ENCODE data around the gene POU3F1. TPM values are rescaled to one million over a fixed set of nuclear protein-coding genes. Genes with fewer than 3 reads are reported as not detected.

POU3F1 gene
- total RNA-seq, 1 experiment from 2014 or later, result not detected

DNA sequence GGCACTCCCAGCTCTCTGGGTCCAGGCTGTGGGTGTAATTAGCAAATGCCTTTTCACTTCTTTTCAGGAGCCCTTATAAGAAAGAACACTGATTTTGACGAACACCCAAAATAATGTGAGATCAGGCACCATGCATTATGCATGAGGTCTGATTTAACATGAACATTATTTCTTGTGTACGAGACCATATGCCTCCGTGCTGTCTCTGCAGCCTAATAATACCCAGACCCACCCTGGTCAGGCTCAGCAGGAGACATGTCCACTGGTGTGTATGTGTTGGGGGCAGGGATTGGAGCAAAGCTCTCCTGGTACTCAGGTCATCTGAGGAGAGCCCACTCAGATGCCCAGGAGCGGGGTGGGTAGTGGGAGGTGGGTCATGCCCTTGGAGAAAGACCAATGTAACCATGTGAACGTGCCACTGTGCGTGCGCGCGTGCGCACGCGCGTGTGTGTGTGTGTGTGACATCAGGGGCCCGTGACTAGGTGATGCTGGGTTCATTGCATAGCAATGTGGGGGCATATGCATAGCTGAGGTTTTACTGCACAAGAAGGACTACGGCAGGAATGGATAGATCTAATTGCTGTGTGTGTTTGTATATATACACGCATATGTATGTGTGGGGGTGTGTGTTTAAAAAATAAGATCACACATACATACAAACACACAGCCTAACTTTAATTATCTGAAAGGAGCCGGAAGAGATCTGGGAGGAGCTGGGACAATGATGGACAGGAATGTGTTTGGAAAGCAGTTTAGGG is 7.1 kb downstream of the POU3F1 start:
- BruUV-seq (replicated peaks), result no TSS peak
- no peak overlapping the region for H3K4me3 ChIP-seq (ENCODE audit: low read depth, low read length)
- Mint-ChIP-seq H3K9me3 (ENCODE audit: unreplicated experiment) (no peaks in the 10 kb centered on the region), H3K36me3 (ENCODE audit: insufficient read depth, unreplicated experiment) (no peaks in the 10 kb centered on the region), H3K4me1 (ENCODE audit: low read depth, unreplicated experiment) (no peaks in the 10 kb centered on the region), H3K4me3 (ENCODE audit: unreplicated experiment) (no peak overlapping the region), H3K27me3 (ENCODE audit: insufficient read depth, unreplicated experiment) (peaks cover 16% of the 10 kb centered on the region), H3K27ac (ENCODE audit: unreplicated experiment) (no peak overlapping the region)
- H3K36me3 ChIP-seq (ENCODE audit: control insufficient read depth, insufficient read depth, low read length), result no peaks in the 10 kb centered on the region
- no peak for DNase-seq
- intact Hi-C loops (cut with micrococcal nuclease; ENCODE audit: unreplicated experiment), result no loop called here
- H3K27me3 ChIP-seq (replicated peaks; ENCODE audit: control insufficient read depth, insufficient read depth, low read length), result no peaks in the 10 kb centered on the region
- TF ChIP-seq, protein P1, sequence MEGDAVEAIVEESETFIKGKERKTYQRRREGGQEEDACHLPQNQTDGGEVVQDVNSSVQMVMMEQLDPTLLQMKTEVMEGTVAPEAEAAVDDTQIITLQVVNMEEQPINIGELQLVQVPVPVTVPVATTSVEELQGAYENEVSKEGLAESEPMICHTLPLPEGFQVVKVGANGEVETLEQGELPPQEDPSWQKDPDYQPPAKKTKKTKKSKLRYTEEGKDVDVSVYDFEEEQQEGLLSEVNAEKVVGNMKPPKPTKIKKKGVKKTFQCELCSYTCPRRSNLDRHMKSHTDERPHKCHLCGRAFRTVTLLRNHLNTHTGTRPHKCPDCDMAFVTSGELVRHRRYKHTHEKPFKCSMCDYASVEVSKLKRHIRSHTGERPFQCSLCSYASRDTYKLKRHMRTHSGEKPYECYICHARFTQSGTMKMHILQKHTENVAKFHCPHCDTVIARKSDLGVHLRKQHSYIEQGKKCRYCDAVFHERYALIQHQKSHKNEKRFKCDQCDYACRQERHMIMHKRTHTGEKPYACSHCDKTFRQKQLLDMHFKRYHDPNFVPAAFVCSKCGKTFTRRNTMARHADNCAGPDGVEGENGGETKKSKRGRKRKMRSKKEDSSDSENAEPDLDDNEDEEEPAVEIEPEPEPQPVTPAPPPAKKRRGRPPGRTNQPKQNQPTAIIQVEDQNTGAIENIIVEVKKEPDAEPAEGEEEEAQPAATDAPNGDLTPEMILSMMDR (IDR thresholded peaks at IDR 0.05; ENCODE audit: insufficient read depth in 1 of 2, low read depth in 1 of 2, low read length in 1 of 2, severe bottlenecking in 1 of 2, unreplicated experiment in 1 of 2), result no peak
- no peaks in the 10 kb centered on the region for H3K4me1 ChIP-seq
- ChIA-PET CTCF (no interaction called here), POLR2A (no interaction called here)
- no peaks in the 10 kb centered on the region for H3K9me3 ChIP-seq

DNA sequence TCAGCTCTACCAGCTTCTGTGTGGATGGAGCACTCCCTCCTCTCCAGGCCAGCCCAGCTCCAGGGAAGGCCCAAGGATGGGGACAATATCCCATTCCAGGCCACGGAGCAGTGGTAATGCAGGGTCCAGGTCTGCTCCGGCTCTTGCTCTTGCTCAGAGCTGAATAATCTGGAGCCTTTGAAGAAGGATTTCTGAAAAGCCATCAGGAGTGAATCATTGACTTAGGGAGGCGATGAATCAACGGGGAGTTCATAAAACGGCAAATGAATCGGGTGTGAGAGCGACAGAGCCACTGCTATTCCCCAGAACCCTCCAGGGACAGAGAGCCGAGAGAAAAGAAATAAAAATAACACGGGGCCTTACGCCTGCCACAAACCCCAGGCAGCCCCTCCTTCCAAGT is 7.7 kb downstream of the POU3F1 start:
- H3K36me3 ChIP-seq (ENCODE audit: control insufficient read depth, insufficient read depth, low read length), result no peaks in the 10 kb centered on the region
- H3K9me3 ChIP-seq, result no peaks in the 10 kb centered on the region
- H3K4me3 Mint-ChIP-seq (ENCODE audit: unreplicated experiment), result no peak overlapping the region
- H3K4me1 Mint-ChIP-seq (ENCODE audit: low read depth, unreplicated experiment), result no peaks in the 10 kb centered on the region
- no peaks in the 10 kb centered on the region for H3K9me3 Mint-ChIP-seq (ENCODE audit: unreplicated experiment)
- no peak overlapping the region for H3K27ac Mint-ChIP-seq (ENCODE audit: unreplicated experiment)
- H3K4me1 ChIP-seq, result no peaks in the 10 kb centered on the region
- H3K27me3 ChIP-seq (replicated peaks; ENCODE audit: control insufficient read depth, insufficient read depth, low read length), result no peaks in the 10 kb centered on the region
- intact Hi-C loops (cut with micrococcal nuclease; ENCODE audit: unreplicated experiment), result no loop called here
- H3K27me3 Mint-ChIP-seq (ENCODE audit: insufficient read depth, unreplicated experiment), result peaks cover 14% of the 10 kb centered on the region
- H3K4me3 ChIP-seq (ENCODE audit: low read depth, low read length), result no peak overlapping the region
- BruUV-seq (replicated peaks), result no TSS peak
- DNase-seq, result no peak
- ChIA-PET POLR2A (no interaction called here), CTCF (interaction anchor here (0.7 kb wide), 1 partner anchor 33 kb away, joined by 3 read pairs; no protein-coding TSS in a partner anchor)
- no peaks in the 10 kb centered on the region for H3K36me3 Mint-ChIP-seq (ENCODE audit: insufficient read depth, unreplicated experiment)
- TF ChIP-seq, protein P1 (IDR thresholded peaks at IDR 0.05; ENCODE audit: insufficient read depth in 1 of 2, low read depth in 1 of 2, low read length in 1 of 2, severe bottlenecking in 1 of 2, unreplicated experiment in 1 of 2), result no peak

DNA sequence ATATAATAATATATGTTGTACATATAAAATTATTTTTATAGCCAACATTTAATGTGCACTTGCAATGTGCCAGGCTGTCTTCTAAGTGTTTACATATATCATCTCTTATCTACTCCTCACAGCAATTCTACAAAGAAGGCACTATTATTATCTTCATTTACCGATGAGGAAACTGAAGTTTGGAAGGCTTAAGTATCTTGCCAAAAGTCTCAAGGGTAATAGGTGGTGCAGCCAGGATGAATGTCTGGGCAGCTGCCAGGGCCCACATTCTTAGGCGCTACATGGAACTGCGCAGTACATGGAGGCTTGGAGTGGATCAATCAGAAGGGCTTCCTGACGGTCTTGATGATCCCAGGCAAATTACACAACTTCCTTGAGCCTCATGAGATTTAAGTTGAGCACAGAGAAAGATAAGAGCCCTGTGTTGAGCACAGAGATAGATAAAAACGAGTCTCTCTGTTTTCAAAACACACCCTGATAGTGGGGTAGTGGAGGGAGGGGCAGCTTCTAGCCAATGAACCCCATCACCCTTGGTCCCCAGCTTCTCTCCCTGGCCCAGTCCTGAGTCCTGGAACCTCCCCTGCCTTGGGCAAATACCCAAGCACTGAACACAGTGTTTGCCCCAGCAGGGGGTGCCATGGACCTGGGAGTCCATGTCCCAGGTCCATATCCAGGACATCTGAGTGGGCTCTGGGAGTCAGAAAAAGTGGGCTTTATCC is 9.2 kb downstream of the POU3F1 start:
- Mint-ChIP-seq H3K9me3 (ENCODE audit: unreplicated experiment) (no peaks in the 10 kb centered on the region), H3K27me3 (ENCODE audit: insufficient read depth, unreplicated experiment) (peaks cover 7% of the 10 kb centered on the region), H3K36me3 (ENCODE audit: insufficient read depth, unreplicated experiment) (no peaks in the 10 kb centered on the region), H3K27ac (ENCODE audit: unreplicated experiment) (no peak overlapping the region), H3K4me3 (ENCODE audit: unreplicated experiment) (no peak overlapping the region), H3K4me1 (ENCODE audit: low read depth, unreplicated experiment) (no peaks in the 10 kb centered on the region)
- ChIA-PET POLR2A (no interaction called here), CTCF (interaction anchor here (0.6 kb wide), 1 partner anchor 1452 kb away, joined by 9 read pairs; no protein-coding TSS in a partner anchor)
- no peaks in the 10 kb centered on the region for H3K4me1 ChIP-seq
- TF ChIP-seq, protein P1 (IDR thresholded peaks at IDR 0.05; ENCODE audit: insufficient read depth in 1 of 2, low read depth in 1 of 2, low read length in 1 of 2, severe bottlenecking in 1 of 2, unreplicated experiment in 1 of 2), result peak in 1 of 2 experiments; percentile 29
- peak in 1 of 2 experiments; percentile 22 for DNase-seq
- H3K36me3 ChIP-seq (ENCODE audit: control insufficient read depth, insufficient read depth, low read length), result no peaks in the 10 kb centered on the region
- BruUV-seq (replicated peaks), result no TSS peak
- H3K4me3 ChIP-seq (ENCODE audit: low read depth, low read length), result no peak overlapping the region
- no peaks in the 10 kb centered on the region for H3K9me3 ChIP-seq
- intact Hi-C loops (cut with micrococcal nuclease; ENCODE audit: unreplicated experiment), result no loop called here
- no peaks in the 10 kb centered on the region for H3K27me3 ChIP-seq (replicated peaks; ENCODE audit: control insufficient read depth, insufficient read depth, low read length)
